HG03064 (cell line): ENCODE results near the gene RIMBP2.
"Not testable (repeated sequence)": the region's sequence is repeated elsewhere in the genome, so short reads cannot be mapped to it uniquely, and the experiment has no call there.

Experiments
- ATAC-seq: cut with Tn5 transposase; IDR thresholded peaks from one replicate; pipeline ENCODE4 v1.9.1; 2021; ENCODE audit warnings: low read depth; ENCODE audit not compliant: unreplicated experiment

RIMBP2 gene

GRCh38 chr12:130609966-130610365 is 106.1 kb downstream of the RIMBP2 start:
- ATAC-seq: no peak

- no peak for ATAC-seq
Measured at GRCh38 chr12:130608831-130609230, 107.3 kb downstream of the RIMBP2 start.

GRCh38 chr12:130608132-130608531 is 108.0 kb downstream of the RIMBP2 start:
- no peak for ATAC-seq

- ATAC-seq: no peak
Measured at GRCh38 chr12:130606231-130606630, 109.9 kb downstream of the RIMBP2 start.

- ATAC-seq: no peak
Measured at GRCh38 chr12:130603396-130603965, 112.6 kb downstream of the RIMBP2 start.

- no peak for ATAC-seq
Measured at GRCh38 chr12:130602251-130602650, 113.8 kb downstream of the RIMBP2 start.

GRCh38 chr12:130601327-130601726 is 114.8 kb downstream of the RIMBP2 start:
- no peak for ATAC-seq

- ATAC-seq: no peak
Measured at GRCh38 chr12:130596241-130596640, 119.9 kb downstream of the RIMBP2 start.

- ATAC-seq: no peak
Measured at GRCh38 chr12:130595566-130595965, 120.5 kb downstream of the RIMBP2 start.

- no peak for ATAC-seq
Measured at GRCh38 chr12:130593056-130593455, 123.0 kb downstream of the RIMBP2 start.

- no peak for ATAC-seq
Measured at GRCh38 chr12:130592641-130593040, 123.5 kb downstream of the RIMBP2 start.

- ATAC-seq: no peak
Measured at GRCh38 chr12:130591736-130592135, 124.4 kb downstream of the RIMBP2 start.

GRCh38 chr12:130590685-130591084 is 125.4 kb downstream of the RIMBP2 start:
- ATAC-seq: no peak

GRCh38 chr12:130589540-130590317 is 126.4 kb downstream of the RIMBP2 start:
- ATAC-seq: no peak

GRCh38 chr12:130588696-130589539 is 127.2 kb downstream of the RIMBP2 start:
- no peak for ATAC-seq

- ATAC-seq: no peak
Measured at GRCh38 chr12:130587966-130588365, 128.1 kb downstream of the RIMBP2 start.

GRCh38 chr12:130584475-130584874 is 131.6 kb downstream of the RIMBP2 start:
- not testable (repeated sequence) for ATAC-seq

GRCh38 chr12:130583800-130584199 is 132.3 kb downstream of the RIMBP2 start:
- no peak for ATAC-seq

- ATAC-seq: no peak
Measured at GRCh38 chr12:130583317-130583716, 132.8 kb downstream of the RIMBP2 start.

- ATAC-seq: no peak
Measured at GRCh38 chr12:130582286-130582685, 133.8 kb downstream of the RIMBP2 start.

- no peak for ATAC-seq
Measured at GRCh38 chr12:130581782-130582181, 134.3 kb downstream of the RIMBP2 start.
